ENCODE results near the gene AK3.
"Not testable (repeated sequence)": the region's sequence is repeated elsewhere in the genome, so short reads cannot be mapped to it uniquely, and the experiment has no call there.

The AK3 gene

GRCh38 chr9:4762108-4762885 is 21.3 kb upstream of the AK3 start:
- TF ChIP-seq ZNF274 (IDR thresholded peaks at IDR 0.05; ENCODE audit: low read depth, low read length), result no peak
- H3K4me3 ChIP-seq (ENCODE audit: low read length), result peak overlapping the region; percentile 53; the same call in 1 of the 2 replicates

- no peak for TF ChIP-seq ZNF274 (IDR thresholded peaks at IDR 0.05; ENCODE audit: low read depth, low read length)
Observed at GRCh38 chr9:4760122-4760521, 19.1 kb upstream of the AK3 start.

GRCh38 chr9:4756420-4756819 is 15.4 kb upstream of the AK3 start:
- no peak for TF ChIP-seq ZNF274 (IDR thresholded peaks at IDR 0.05; ENCODE audit: low read depth, low read length)
- H3K4me3 ChIP-seq (ENCODE audit: low read length), result no peak overlapping the region

More at GRCh38 chr9:4760122-4760521, 19.1 kb upstream of the AK3 start:
- H3K4me3 ChIP-seq (ENCODE audit: low read length), result no peak overlapping the region

GRCh38 chr9:4755026-4755609 is 14.1 kb upstream of the AK3 start:
- TF ChIP-seq ZNF274 (IDR thresholded peaks at IDR 0.05; ENCODE audit: low read depth, low read length), result no peak
- H3K4me3 ChIP-seq (ENCODE audit: low read length), result no peak overlapping the region

- not testable (repeated sequence) for H3K4me3 ChIP-seq (ENCODE audit: low read length)
Observed at GRCh38 chr9:4754530-4754929, 13.5 kb upstream of the AK3 start.

GRCh38 chr9:4750023-4750673 is 9.1 kb upstream of the AK3 start:
- TF ChIP-seq ZNF274 (IDR thresholded peaks at IDR 0.05; ENCODE audit: low read depth, low read length), result no peak

GRCh38 chr9:4748612-4749011 is 7.6 kb upstream of the AK3 start:
- no peak for TF ChIP-seq ZNF274 (IDR thresholded peaks at IDR 0.05; ENCODE audit: low read depth, low read length)
- no peak overlapping the region for H3K4me3 ChIP-seq (ENCODE audit: low read length)

More at GRCh38 chr9:4750023-4750673, 9.1 kb upstream of the AK3 start:
- H3K4me3 ChIP-seq (ENCODE audit: low read length), result no peak overlapping the region

GRCh38 chr9:4746278-4747030 is 5.5 kb upstream of the AK3 start:
- no peak for TF ChIP-seq ZNF274 (IDR thresholded peaks at IDR 0.05; ENCODE audit: low read depth, low read length)
- no peak overlapping the region for H3K4me3 ChIP-seq (ENCODE audit: low read length)

GRCh38 chr9:4743131-4743875 is 2.3 kb upstream of the AK3 start:
- no peak for TF ChIP-seq ZNF274 (IDR thresholded peaks at IDR 0.05; ENCODE audit: low read depth, low read length)
- no peak overlapping the region for H3K4me3 ChIP-seq (ENCODE audit: low read length)

- no peak for TF ChIP-seq ZNF274 (IDR thresholded peaks at IDR 0.05; ENCODE audit: low read depth, low read length)
- H3K4me3 ChIP-seq (ENCODE audit: low read length), result no peak overlapping the region
Observed at GRCh38 chr9:4742246-4742645, 1.2 kb upstream of the AK3 start.

- no peak for TF ChIP-seq ZNF274 (IDR thresholded peaks at IDR 0.05; ENCODE audit: low read depth, low read length)
- peak overlapping the region; percentile 71 for H3K4me3 ChIP-seq (ENCODE audit: low read length)
Observed at GRCh38 chr9:4741365-4742089, 525 bp upstream of the AK3 start.

GRCh38 chr9:4740388-4740637 is 689 bp downstream of the AK3 start:
- peak overlapping the region; percentile 71 for H3K4me3 ChIP-seq (ENCODE audit: low read length)
- TF ChIP-seq ZNF274 (IDR thresholded peaks at IDR 0.05; ENCODE audit: low read depth, low read length), result no peak

- no peak for TF ChIP-seq ZNF274 (IDR thresholded peaks at IDR 0.05; ENCODE audit: low read depth, low read length)
- peak overlapping the region; percentile 71 for H3K4me3 ChIP-seq (ENCODE audit: low read length)
Observed at GRCh38 chr9:4739587-4740387, 1.2 kb downstream of the AK3 start.

All from GM08714 (cell line).